Hematopoietic multipotent progenitor cell (in vitro differentiated cells): Measurements from ENCODE around the gene ERN1. TPM values are rescaled to one million over a fixed set of nuclear protein-coding genes. Genes with fewer than 3 reads are reported as not detected.
A peak's percentile ranks its signal among the peaks of the same experiment; 100 is the strongest.

ENCODE experiments used
- DNase-seq, 3 donors: peaks; one replicate each; pipeline ENCODE4 v3.0.0-alpha.2; 2011 to 2015; ENCODE audit warnings: low read depth in 2 of 3, low spot score in 2 of 3
- total RNA-seq: library from RNA; depleted of rRNA; stranded (reverse); fragments of >200 nt; gene quantifications from one replicate; pipeline ENCODE4 v1.2.3, GENCODE V29; 2012

ERN1 gene
- total RNA-seq, 1 donor: 17.2 TPM

GRCh38 chr17:64066716-64067115, 63.2 kb downstream of the ERN1 start:
- no peak for DNase-seq

DNA sequence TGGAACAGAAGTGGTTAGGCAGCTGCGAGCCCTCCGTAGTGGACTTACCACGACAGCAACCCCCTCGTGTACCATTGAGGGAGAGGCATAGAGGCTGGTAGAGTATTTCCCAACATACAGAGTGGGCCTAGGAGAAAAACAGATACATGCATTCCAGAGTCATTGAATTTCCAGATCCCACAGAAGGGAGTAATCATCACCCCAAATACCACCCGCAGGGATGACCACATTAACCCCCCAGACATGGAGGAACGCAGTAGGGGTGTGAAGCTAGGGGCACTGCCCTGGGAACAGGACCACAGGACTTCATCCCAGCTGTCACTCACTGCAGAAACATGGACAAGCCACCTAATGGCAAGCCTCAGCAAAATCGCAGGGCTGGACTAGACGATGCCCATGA, 64.8 kb downstream of the ERN1 start:
- no peak for DNase-seq

- DNase-seq: no peak
These were observed 65.6 kb downstream of the ERN1 start for GRCh38 chr17:64064331-64064730.

- DNase-seq: peak in 2 of 3 donors; percentile 70 to 75
These were observed 66.1 kb downstream of the ERN1 start for GRCh38 chr17:64063766-64064224.

GRCh38 chr17:64063088-64063487, 66.9 kb downstream of the ERN1 start:
- DNase-seq: no peak

DNA sequence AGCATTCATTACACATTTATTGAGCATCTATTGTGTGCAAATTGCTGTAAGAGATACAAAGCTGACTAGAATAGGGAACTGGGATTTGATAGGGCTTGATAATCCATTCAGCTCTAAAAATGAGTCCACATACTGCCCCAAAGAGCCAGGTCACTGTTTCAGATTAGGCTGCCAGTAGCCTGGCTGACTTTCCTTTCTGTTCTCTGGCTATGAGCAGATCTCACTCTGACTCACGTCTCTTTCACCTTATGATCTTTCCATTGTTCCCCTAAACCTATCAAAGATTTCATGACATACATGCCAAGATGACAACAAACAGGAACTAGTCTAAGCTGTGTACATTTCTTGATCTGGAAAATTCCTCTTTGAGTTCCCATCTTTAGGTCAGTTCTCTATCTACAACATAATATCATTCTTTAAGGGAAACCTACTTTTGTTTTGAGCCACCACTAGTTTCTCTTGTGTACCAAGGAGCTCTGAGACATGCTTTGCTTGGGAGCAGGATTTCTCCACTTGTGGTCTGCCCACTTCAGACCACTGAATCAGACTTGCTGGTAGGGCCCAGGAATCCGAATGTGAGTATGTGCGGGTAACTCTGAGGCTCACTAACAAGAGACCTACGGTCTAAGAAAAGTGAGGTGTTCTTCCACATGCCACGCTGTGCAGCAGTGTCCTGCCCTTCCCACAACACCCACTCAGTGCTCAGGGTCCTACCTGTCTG, 68.6 kb downstream of the ERN1 start:
- DNase-seq: no peak

DNA sequence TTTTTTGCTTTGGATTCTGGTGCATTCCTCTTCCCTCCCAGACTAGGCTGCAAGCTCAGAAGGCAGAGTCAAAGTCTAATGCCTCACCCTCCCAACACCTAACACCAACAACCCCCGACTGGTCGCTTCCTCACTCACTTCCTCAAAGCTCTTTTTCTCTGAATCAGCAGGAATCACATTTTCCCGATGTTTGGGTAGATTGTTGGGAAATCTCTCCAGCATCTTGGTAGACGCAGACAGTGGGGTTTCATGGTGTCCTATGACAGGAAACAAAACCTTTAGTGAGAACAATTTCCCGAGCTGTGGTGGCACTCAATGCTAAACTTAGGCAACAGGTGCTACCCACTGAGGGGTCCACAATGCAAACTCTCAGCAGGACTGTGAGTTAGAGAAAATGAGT, 69.6 kb downstream of the ERN1 start:
- no peak for DNase-seq

DNA sequence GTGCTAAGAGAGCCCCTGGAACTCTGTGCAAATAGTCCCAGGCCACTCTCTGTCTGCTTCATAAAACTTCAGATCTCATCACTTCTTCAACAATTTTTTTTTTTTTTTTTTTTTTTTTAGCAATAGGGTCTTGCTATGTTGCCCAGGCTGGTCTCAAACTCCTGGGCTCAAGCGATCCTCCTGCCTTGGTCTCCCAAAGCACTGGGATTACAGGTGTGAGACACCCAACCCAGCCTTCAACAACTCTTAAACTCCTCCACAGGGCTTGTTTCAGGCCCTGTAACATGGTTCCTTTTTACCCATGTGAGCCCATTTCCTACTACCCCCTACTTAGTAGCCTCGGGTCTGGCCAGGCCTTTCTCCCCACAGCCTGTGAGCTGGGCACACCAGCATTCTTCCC, 70.2 kb downstream of the ERN1 start:
- DNase-seq: no peak

DNA sequence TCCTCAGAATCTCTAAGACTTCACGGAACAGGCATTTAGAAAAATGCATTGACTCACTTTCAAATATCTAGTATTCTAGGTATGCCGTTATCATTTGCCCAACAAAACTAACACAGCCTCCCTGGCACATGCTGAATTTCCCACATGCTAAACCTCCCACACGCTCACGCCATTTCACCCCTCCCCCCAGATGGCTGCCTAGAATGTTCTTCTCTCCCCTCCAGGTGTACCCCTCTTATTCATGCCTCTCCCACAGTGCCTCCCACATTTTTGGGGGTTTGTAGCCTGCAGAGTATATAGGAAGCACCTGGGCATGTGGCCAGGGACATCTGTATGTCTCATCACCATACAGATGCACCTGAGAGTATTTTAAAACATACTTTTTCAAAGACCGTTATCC, 71.3 kb downstream of the ERN1 start:
- DNase-seq: no peak

GRCh38 chr17:64057701-64058263, 72.2 kb downstream of the ERN1 start:
- DNase-seq: no peak

DNA sequence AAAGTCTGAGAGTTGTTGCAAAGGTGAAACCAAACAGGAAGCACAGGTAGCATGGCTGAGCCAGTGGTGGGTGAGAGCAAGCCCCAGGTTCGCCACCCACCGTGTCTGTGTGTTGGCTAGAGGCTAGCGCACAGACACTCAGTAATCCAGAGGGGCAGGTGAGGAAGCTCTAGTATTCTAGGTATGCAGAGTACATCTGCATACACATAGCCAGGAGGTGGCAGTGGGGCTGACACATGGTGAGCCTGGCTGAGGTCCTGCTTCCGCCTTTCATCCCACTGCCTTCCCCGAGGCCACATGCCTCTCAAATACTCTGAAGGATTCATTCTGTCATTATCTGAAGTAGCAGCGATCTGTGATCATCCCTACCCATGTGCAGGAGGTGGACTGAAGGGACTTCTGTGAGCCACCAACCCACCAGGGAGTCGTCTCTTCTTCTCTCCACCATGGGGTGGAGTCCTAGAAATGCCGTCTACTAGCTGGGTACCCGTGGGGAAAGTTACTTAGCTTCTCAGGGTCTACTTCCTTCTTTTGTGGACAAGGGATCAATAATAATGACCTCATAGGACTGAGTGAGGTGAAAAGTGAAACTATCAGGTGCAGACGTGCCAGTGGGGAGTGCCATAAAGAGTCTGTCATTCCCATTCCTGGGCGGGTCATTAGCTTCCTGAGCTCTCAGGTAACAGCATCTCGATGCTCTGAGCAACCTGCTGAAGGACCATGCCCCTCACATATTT, 73.5 kb downstream of the ERN1 start:
- no peak for DNase-seq

DNA sequence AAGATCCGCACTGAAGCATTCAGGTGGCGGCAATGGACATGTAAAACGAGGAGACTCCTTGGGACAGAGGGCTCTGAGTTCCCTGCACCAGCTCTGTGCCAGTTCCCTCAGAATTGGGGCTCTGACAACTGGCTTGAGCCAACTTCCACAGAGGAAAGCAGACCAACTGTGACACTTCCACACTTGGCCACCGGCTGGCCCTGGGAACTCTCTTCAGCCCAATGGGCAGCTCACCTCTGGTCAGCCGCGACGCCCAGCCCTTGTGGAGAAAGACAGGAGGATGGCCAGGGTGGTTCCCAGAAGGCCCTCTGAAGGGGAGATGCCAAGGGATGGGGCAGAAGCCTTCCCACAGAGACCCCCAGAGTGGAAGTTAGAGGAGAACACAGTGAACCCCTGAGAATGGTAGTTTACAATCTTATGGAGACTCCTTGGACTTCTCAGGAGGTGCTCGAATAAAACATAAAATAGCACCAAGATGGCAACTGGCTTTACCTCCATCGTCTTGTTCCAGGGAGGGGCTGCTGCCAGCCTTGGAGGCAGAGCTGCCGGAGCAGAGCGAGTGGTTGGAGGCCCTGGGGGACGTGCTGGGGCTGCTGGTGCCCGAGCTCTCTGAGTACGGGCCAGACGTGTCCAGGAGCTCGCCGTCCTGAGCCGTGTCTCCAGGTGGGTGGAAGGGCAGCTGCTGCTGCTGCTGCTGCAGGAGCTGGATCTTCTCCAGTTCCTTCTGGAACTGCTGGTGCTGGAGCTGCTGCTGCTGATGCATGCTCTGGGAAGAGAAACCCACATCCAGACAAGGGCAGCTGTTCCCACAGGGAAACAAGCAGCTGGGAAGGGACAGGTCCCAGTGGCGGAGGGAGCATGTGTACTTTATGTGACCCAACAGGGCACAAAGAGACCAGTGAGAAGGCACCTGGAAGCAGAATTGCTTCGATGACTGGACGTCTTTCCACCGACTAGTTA, 74.5 kb downstream of the ERN1 start:
- DNase-seq: no peak

DNA sequence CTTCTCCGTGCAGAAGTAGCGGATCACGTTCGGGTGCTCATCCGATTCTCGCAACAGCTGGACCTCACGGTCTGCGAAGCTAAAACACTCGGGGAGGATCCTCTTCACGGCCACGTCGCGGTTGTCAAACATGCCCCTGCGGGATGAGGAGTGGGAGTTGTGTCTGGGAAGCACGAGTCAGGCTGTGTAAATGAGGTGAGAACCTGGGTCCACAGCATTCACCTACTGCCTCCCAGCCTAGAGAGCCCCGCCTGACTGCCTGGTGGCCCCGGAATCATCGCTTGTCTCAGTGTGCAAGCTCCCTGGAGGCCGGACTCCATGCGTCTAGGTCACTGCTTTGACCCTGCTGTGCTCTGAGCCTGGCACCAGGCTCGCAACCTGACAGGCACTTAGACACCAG, 75.6 kb downstream of the ERN1 start:
- DNase-seq: no peak

GRCh38 chr17:64053101-64053500, 76.8 kb downstream of the ERN1 start:
- no peak for DNase-seq

DNA sequence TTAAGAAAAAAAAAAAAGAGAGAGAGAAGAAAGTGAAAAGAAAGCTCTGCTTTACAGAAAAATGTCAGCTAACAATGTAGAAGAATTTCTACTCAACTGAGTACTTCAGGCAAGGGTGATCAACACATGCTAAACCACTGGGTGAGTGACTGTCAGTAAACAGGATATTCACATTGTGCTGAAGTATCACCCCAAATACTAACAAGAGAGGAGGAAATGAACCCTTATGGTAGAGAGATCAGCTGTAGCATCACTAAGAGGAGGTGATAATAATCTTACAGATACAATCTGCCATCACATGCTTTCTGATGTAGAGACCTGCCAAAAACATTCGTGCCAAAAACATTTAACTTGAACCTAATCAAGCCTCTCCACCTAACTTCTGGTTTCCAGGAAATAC, 78.8 kb downstream of the ERN1 start:
- DNase-seq: no peak

DNA sequence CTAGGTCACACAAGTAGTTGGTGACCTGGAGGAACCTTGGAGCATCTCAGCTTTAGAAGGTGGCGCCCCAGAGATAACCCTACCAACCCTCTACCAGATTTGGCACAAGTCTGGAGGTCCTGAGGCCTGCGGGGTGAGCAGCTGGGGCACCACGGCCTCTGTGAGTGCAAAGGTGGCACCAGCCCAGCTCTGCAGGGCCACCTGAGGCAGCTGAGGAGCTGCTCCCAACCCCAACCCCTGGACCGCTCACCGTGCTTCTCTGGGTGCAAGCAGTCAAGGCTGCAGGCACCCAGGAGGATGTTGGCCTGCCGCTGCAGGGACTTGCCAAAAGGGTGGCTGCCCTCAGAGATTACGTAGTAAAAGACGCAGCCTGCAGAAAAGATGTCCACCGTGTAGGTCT, 81.1 kb downstream of the ERN1 start:
- DNase-seq: no peak

DNA sequence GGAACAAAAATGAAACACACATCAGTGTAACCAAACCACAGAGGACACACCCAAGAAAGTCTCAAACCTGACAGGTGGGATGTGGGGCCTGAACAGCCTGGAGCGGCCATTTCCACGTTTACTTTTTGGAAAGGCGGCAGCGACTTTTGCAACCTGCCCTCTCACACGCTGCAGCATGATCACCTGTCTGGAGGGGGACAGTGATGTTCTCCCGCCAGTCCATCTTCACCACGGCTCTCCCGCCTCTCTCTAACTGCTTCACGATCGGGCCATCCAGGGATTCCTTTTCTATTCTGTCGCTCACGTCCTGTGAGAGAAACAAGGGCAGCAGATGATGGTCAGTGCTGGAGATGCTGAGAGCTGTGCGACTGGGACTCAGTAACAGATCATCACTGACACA, 84.8 kb downstream of the ERN1 start:
- no peak for DNase-seq

DNA sequence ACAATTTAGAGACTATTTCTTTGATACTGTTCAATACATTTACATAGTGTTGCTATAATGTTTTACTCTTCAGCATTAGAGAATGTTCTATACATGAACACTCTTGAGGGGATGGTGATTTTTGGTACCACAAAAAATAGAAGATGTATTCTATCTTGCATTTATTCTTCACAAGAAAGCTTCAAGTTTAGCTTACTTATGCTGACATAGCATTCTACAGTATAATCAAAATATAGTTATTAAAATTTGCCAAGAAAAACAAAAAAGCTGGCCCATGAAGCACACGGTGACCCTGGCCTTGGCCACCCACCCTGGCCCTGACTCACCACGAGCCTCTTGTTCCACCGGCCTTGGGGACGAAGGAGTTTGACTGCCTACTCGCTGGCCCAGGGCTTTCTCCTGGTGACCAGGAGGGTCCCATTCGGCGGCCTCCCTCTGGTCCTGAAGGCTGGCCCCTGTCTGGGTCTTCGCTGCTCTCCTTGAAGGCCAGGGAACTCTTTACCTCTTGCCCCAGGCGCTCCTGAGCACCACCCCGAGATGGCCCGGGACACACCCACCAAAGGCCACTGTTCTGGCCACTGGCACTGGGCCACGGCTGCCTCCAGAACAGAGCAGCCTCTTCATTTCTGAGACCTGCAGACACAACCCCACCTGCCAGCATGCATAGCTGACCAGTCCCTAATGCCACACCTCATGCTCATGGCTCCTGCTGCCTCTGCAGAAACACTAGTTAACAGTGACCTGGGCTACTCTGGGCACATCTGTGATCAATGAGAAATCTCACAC, 87.1 kb downstream of the ERN1 start:
- no peak for DNase-seq

- DNase-seq: no peak
These were observed 88.0 kb downstream of the ERN1 start for GRCh38 chr17:64041912-64042311.

DNA sequence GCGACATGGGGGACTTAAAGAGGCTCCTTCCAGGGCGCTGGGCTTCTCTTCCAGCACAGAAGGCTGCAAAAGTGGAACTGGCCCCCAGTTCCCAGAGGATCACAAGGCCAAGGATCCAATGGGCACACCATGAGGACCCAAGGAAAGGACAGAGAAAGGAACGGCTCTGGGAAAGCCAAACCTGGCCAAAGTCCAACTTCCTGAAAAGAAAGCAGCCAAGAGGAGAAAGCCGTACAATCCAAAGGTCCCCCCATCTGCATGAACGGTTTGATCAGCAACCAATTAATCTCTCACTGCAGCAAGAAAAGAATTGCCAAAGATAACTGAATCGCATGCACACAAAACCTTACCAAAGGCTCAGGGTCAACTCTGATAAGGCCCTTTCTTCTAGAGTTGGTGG, 89.7 kb downstream of the ERN1 start:
- no peak for DNase-seq
